Gastroesophageal sphincter (tissue), 4 donors: Measurements from ENCODE around the gene CENPN. TPM values are rescaled to one million over a fixed set of nuclear protein-coding genes. Genes with fewer than 3 reads are reported as not detected.

Experiments
- ATAC-seq: fragments of 150-250 bp; one replicate; pipeline ENCODE4 v1.9.1; 2016; ENCODE audit warnings: mild to moderate bottlenecking, moderate library complexity
- H3K27ac ChIP-seq, 4 donors: fragments of 200-600 bp; sonication (generic) in 3 of 4; 1 replicate in 3 of 4; 2 replicates in 1 of 4; pipeline ENCODE4 v1.5.1; 2016 to 2019
- H3K27me3 ChIP-seq: fragments of 200-600 bp; sonication (generic); one replicate; pipeline ENCODE4 v1.5.1; 2019
- H3K36me3 ChIP-seq, 2 donors: fragments of 200-600 bp; sonication (generic); one replicate each; pipeline ENCODE4 v1.5.1; 2019; ENCODE audit warnings: control low read depth in 1 of 2
- H3K4me1 ChIP-seq, 3 donors: fragments of 200-600 bp; sonication (generic); 1 replicate in 2 of 3; 2 replicates in 1 of 3; pipeline ENCODE4 v1.5.1; 2016 to 2019; ENCODE audit warnings: control low read depth in 2 of 3
- H3K4me3 ChIP-seq, 2 donors: fragments of 200-600 bp; sonication (generic); one replicate each; pipeline ENCODE4 v1.5.1; 2019; ENCODE audit warnings: mild to moderate bottlenecking in 1 of 2, moderate library complexity in 1 of 2
- H3K9me3 ChIP-seq, 3 donors: fragments of 200-600 bp; sonication (generic); one replicate each; pipeline ENCODE4 v1.5.1; 2017 to 2019; ENCODE audit warnings: control low read depth in 2 of 3
- CTCF ChIP-seq, 4 experiments: fragments of 200-600 bp in 2 of 4; fragments of 450-650 bp in 2 of 4; sonication (generic) in 1 of 4; IDR thresholded peaks; one replicate each; pipeline ENCODE4 v1.5.1; 2017 to 2019; ENCODE audit warnings: antibody characterized with exemption in 4 of 4, mild to moderate bottlenecking in 2 of 4, moderate library complexity in 2 of 4
- EP300 ChIP-seq: sonication (generic); formaldehyde crosslinking; IDR thresholded peaks from one replicate; pipeline ENCODE4 v1.6.1; 2017; ENCODE audit warnings: antibody characterized with exemption, mild to moderate bottlenecking
- POLR2A ChIP-seq, 2 donors: fragments of 450-650 bp; IDR thresholded peaks; one replicate each; pipeline ENCODE4 v1.6.1; 2017; ENCODE audit warnings: antibody characterized with exemption in 2 of 2, mild to moderate bottlenecking in 2 of 2, moderate library complexity in 1 of 2
- POLR2AphosphoS5 ChIP-seq: sonication (generic); formaldehyde crosslinking; IDR thresholded peaks from one replicate; pipeline ENCODE4 v1.6.1; 2017; ENCODE audit warnings: antibody characterized with exemption
- WGBS, 2 donors: methylation state at CpG; one replicate each; pipeline ENCODE4 v1.1.5; 2018; ENCODE audit warnings: low coverage in 1 of 2; 5-methylcytosine and 5-hydroxymethylcytosine counted together
- total RNA-seq, 4 donors: library from RNA; depleted of rRNA; stranded (reverse); fragments of >200 nt; gene quantifications; one replicate each; pipeline ENCODE4 v1.1.0, GENCODE V29; 2016

CENPN gene
- total RNA-seq, 4 donors from 2014 or later: 4.3 to 8.4 (median 6.5) TPM

GRCh38 chr16:80994451-80994850 lies 12.6 kb upstream of the CENPN start:
- Histone ChIP-seq H3K27ac (no peak overlapping the region), H3K4me3 (no peak overlapping the region), H3K27me3 (no peaks in the 10 kb centered on the region), H3K4me1 (peaks cover 0 to 9% (median 0%) of the 10 kb centered on the region in 3 donors), H3K9me3 (no peaks in the 10 kb centered on the region), H3K36me3 (peaks cover 0 to 7% of the 10 kb centered on the region in 2 donors)
- TF ChIP-seq POLR2A (IDR thresholded peaks at IDR 0.05) (no peak), CTCF (IDR thresholded peaks at IDR 0.05) (no peak), EP300 (no peak), POLR2AphosphoS5 (no peak)
- no peak for ATAC-seq

DNA sequence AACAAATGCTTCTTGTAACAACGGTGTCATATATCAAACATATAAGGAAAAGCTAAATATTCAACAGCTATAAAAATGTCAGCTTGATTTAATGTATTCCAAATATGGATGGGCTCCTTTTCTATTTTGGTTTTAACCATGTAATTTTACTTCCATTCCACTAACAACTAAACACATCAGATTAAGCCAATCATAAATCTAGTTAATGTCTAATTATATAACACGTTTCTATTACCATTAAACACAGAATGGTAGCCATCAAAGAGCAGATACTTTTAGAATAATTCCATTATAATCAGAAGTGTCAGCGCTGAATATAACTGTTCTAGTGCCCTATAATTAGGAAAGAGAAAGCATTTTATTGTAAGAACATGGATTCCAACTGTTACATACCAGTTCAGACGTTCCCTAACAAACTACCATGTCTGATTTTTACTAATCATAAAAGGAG lies 10.3 kb upstream of the CENPN start:
- peaks cover 0 to 9% (median 0%) of the 10 kb centered on the region in 3 donors for H3K4me1 ChIP-seq
- no peaks in the 10 kb centered on the region for H3K27me3 ChIP-seq
- 58 to 64% methylated on average over 4 of the region's 4 CpGs for WGBS, 2 donors
- H3K9me3 ChIP-seq: no peaks in the 10 kb centered on the region
- no peak for ATAC-seq
- no peaks in the 10 kb centered on the region for H3K36me3 ChIP-seq
- H3K4me3 ChIP-seq: no peak overlapping the region
- TF ChIP-seq POLR2AphosphoS5: no peak
- TF ChIP-seq POLR2A (IDR thresholded peaks at IDR 0.05): no peak
- no peak for TF ChIP-seq CTCF (IDR thresholded peaks at IDR 0.05)
- TF ChIP-seq EP300: no peak
- H3K27ac ChIP-seq: no peak overlapping the region

DNA sequence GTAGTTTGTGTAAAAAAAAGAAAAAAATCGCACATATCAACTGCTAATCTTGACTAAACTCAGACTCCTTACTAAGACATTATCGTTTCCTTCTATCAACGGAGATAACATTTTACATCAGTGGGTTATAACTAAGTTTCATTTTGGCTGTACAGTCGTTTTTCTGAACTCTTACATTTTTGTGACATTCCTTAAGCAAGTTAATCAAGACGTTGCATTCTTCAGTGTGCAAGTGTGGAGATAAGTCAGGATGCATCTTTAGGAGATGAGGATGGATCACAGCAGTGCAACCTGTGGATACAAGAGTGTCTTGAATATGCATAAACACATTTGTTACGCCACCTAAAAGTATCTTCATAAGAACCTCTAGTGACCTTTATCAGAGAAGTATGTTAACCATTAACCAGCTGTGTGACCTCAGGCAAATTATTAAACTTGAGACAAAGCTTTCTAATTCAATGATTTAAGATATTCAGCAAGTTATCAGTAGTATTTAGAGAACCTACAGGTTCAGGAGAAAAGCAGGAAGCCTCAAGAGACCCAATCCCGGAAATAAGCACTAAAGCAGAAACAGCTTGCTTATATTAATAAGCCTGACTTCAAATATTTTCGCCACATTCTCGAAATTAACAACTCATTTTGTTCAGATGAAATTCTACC lies 9.7 kb upstream of the CENPN start:
- Histone ChIP-seq H3K27ac (no peak overlapping the region), H3K4me3 (no peak overlapping the region), H3K27me3 (no peaks in the 10 kb centered on the region), H3K4me1 (peaks cover 0 to 9% (median 0%) of the 10 kb centered on the region in 3 donors), H3K36me3 (no peaks in the 10 kb centered on the region), H3K9me3 (no peaks in the 10 kb centered on the region)
- 47 to 60% methylated on average over 9 of the region's 9 CpGs for WGBS, 2 donors
- no peak for ATAC-seq
- TF ChIP-seq POLR2A (IDR thresholded peaks at IDR 0.05) (no peak), CTCF (IDR thresholded peaks at IDR 0.05) (no peak), POLR2AphosphoS5 (no peak), EP300 (no peak)

- H3K36me3 ChIP-seq: no peaks in the 10 kb centered on the region
- no peaks in the 10 kb centered on the region for H3K9me3 ChIP-seq
- ATAC-seq: no peak
- no peaks in the 10 kb centered on the region for H3K27me3 ChIP-seq
- no peak overlapping the region for H3K27ac ChIP-seq
- 91 to 96% methylated on average over 5 to 7 of the region's 7 CpGs for WGBS, 2 donors
- TF ChIP-seq POLR2AphosphoS5: no peak
- no peak for TF ChIP-seq EP300
- no peak for TF ChIP-seq CTCF (IDR thresholded peaks at IDR 0.05)
- TF ChIP-seq POLR2A (IDR thresholded peaks at IDR 0.05): no peak
- peaks cover 0 to 9% (median 0%) of the 10 kb centered on the region in 3 donors for H3K4me1 ChIP-seq
- no peak overlapping the region for H3K4me3 ChIP-seq
Observed at GRCh38 chr16:80997964-80998620, 8.9 kb upstream of the CENPN start.

DNA sequence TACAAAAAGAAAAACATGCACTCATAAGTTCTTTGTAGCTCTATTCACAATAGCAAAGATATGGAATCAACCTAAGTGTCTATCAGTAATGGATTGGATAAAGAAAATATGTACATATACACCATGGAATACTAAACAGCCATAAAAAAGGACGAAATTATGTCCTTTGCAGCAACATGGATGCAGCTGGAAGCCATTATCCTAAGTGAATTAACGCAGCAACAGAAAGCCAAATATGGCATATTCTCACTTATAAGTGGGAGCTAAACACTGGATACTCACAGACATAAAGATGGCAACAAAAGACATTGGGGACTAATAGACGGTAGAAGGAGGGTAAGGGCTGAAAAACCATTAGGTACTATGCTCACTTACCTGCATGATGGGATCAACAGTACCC lies 6.1 kb upstream of the CENPN start:
- no peak for ATAC-seq
- peaks cover 0 to 31% (median 12%) of the 10 kb centered on the region in 3 donors for H3K4me1 ChIP-seq
- H3K27me3 ChIP-seq: no peaks in the 10 kb centered on the region
- TF ChIP-seq POLR2AphosphoS5: no peak
- no peak for TF ChIP-seq POLR2A (IDR thresholded peaks at IDR 0.05)
- TF ChIP-seq EP300: no peak
- no peak for TF ChIP-seq CTCF (IDR thresholded peaks at IDR 0.05)
- H3K27ac ChIP-seq: no peak overlapping the region
- H3K36me3 ChIP-seq: no peaks in the 10 kb centered on the region
- no peak overlapping the region for H3K4me3 ChIP-seq
- WGBS, 2 donors: 100% methylated on average over 3 of the region's 3 CpGs
- H3K9me3 ChIP-seq: no peaks in the 10 kb centered on the region
